Chondrocyte (in vitro differentiated cells): ENCODE results near the gene ORC4. TPM values are rescaled to one million over a fixed set of nuclear protein-coding genes. Genes with fewer than 3 reads are reported as not detected.
"Not testable (repeated sequence)": the region's sequence is repeated elsewhere in the genome, so short reads cannot be mapped to it uniquely, and the experiment has no call there.

Source experiments
- DNase-seq: peaks from one replicate; pipeline ENCODE4 v3.0.0; 2021; ENCODE audit warnings: mixed read lengths, low spot score
- H3K27ac Mint-ChIP-seq: one replicate; pipeline ENCODE4 v1.8.0; 2021; ENCODE audit warnings: mild to moderate bottlenecking, moderate library complexity, mixed read lengths; ENCODE audit not compliant: unreplicated experiment
- H3K27me3 Mint-ChIP-seq: 2 replicates; pipeline ENCODE4 v1.8.0; 2021; ENCODE audit warnings: low read depth, mixed read lengths
- H3K36me3 Mint-ChIP-seq: 2 replicates; pipeline ENCODE4 v1.8.0; 2021; ENCODE audit warnings: low read depth, mixed read lengths
- H3K4me1 Mint-ChIP-seq: 2 replicates; pipeline ENCODE4 v1.8.0; 2021; ENCODE audit warnings: low read depth, mild to moderate bottlenecking, mixed read lengths
- H3K4me3 Mint-ChIP-seq: one replicate; pipeline ENCODE4 v1.8.0; 2021; ENCODE audit warnings: mild to moderate bottlenecking, moderate library complexity, mixed read lengths; ENCODE audit not compliant: unreplicated experiment
- H3K9me3 Mint-ChIP-seq: 2 replicates; pipeline ENCODE4 v1.8.0; 2021; ENCODE audit warnings: low read depth, mixed read lengths
- total RNA-seq: library from RNA; stranded (reverse); gene quantifications from 3 replicates; pipeline ENCODE4 v1.2.1, GENCODE V29; 2021
- TF ChIP-seq, protein P1 (sequence below): fragments of 200-600 bp; sonication (generic); IDR thresholded peaks from 2 replicates; pipeline ENCODE4 v1.5.0; 2021; ENCODE audit warnings: antibody characterized with exemption, mild to moderate bottlenecking, moderate library complexity

Gene ORC4
- total RNA-seq, 1 donor from 2014 or later, result 28.5 TPM

DNA sequence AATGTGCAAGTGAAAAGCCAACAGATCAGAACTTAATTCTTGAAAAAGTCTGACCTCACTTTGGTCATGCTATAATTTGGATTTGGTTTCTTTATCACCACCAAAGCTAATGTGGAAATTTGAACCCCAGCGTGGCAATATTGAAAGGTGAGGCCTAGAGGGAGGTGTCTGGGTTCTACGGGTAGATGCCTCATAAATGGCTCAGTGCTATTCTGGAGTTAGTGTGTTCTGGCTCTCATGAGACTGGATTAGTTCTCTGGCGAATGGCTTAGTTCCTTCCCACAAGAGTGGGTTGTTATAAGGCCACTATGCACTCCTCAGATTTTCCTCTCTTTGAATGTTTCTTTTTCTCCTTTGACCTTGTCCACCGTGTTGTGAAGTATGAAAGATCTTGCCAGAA, 22.3 kb downstream of the ORC4 start:
- TF ChIP-seq, protein P1, sequence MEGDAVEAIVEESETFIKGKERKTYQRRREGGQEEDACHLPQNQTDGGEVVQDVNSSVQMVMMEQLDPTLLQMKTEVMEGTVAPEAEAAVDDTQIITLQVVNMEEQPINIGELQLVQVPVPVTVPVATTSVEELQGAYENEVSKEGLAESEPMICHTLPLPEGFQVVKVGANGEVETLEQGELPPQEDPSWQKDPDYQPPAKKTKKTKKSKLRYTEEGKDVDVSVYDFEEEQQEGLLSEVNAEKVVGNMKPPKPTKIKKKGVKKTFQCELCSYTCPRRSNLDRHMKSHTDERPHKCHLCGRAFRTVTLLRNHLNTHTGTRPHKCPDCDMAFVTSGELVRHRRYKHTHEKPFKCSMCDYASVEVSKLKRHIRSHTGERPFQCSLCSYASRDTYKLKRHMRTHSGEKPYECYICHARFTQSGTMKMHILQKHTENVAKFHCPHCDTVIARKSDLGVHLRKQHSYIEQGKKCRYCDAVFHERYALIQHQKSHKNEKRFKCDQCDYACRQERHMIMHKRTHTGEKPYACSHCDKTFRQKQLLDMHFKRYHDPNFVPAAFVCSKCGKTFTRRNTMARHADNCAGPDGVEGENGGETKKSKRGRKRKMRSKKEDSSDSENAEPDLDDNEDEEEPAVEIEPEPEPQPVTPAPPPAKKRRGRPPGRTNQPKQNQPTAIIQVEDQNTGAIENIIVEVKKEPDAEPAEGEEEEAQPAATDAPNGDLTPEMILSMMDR, result no peak
- no peak overlapping the region for H3K27ac Mint-ChIP-seq
- no peaks in the 10 kb centered on the region for H3K27me3 Mint-ChIP-seq
- H3K4me3 Mint-ChIP-seq, result no peak overlapping the region
- no peak for DNase-seq
- H3K4me1 Mint-ChIP-seq, result peaks cover 3% of the 10 kb centered on the region
- H3K9me3 Mint-ChIP-seq, result peaks cover 27% of the 10 kb centered on the region
- peaks cover 12% of the 10 kb centered on the region for H3K36me3 Mint-ChIP-seq

DNA sequence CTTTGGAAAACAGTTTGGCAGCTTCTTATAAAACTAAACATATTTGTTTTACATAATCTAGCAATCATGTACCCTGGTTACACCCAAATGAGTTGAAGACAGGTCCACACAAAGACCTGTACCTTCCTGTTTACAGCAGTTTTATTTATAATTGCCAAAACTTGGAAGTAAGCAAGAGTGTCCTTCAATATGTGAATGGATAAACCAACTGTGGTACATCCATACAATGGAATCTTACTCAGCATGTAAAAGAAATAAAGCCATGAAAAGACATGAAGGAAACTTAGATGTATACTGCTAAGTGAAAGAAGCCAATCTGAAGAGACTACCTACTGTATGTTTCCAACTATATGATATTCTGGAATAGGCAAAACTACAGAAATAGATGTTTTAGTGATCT, 23.7 kb downstream of the ORC4 start:
- TF ChIP-seq, protein P1, result no peak
- Mint-ChIP-seq H3K4me3 (no peak overlapping the region), H3K27me3 (no peaks in the 10 kb centered on the region), H3K4me1 (peaks cover 3% of the 10 kb centered on the region), H3K36me3 (peaks cover 5% of the 10 kb centered on the region), H3K9me3 (peaks cover 15% of the 10 kb centered on the region), H3K27ac (no peak overlapping the region)
- no peak for DNase-seq

DNA sequence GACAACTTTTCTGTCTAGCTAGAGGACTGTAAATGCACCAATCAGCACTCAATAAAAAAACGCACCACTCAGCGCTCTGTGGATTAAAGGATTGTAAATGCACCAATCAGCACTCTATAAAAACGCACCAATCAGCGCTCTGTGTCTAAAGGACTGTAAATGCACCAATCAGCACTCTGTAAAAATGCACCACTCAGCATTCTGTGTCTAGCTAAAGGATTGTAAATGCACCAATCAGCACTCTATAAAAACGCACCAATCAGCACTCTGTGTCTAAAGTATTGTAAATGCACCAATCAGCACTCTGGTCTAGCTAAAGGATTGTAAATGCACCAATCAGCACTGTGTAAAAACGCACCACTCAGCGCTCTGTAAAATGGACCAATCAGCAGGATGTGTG, 25.6 kb downstream of the ORC4 start:
- not testable (repeated sequence) for H3K36me3 Mint-ChIP-seq, DNase-seq, H3K4me1 Mint-ChIP-seq, H3K27ac Mint-ChIP-seq, H3K27me3 Mint-ChIP-seq, H3K4me3 Mint-ChIP-seq
- H3K9me3 Mint-ChIP-seq, result peaks cover 10% of the 10 kb centered on the region

DNA sequence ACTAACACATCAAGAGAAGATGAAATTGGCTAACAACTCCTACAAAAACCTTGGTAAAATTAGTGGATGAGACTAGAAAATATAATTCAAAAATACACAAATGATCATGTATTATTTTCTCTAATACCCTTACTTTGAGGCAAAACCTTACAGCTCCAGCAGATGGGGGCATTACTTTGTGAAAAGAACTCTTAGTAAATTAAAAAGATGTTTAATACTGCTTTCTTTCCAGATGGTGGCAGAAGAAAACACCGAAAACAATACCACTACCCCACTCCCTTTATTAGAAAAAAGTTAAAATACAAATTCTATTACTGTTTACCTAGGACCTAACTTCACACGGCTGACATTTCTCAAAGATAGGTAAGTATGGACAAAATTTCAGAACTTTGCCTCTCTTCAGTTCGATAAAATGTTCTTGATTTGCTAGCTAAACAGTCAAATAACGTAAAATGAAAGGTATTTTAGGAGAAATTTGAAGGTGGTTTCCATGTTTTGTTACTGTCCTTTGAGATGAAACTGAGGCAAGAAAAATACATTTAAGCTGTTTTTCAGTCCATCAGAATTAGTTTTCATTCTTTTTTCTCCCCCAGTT, 30.6 kb downstream of the ORC4 start:
- H3K4me1 Mint-ChIP-seq, result peaks cover 5% of the 10 kb centered on the region
- TF ChIP-seq, protein P1, result peak; percentile 97
- H3K9me3 Mint-ChIP-seq, result no peaks in the 10 kb centered on the region
- DNase-seq, result no peak
- H3K4me3 Mint-ChIP-seq, result no peak overlapping the region
- no peaks in the 10 kb centered on the region for H3K36me3 Mint-ChIP-seq
- no peak overlapping the region for H3K27ac Mint-ChIP-seq
- no peaks in the 10 kb centered on the region for H3K27me3 Mint-ChIP-seq

DNA sequence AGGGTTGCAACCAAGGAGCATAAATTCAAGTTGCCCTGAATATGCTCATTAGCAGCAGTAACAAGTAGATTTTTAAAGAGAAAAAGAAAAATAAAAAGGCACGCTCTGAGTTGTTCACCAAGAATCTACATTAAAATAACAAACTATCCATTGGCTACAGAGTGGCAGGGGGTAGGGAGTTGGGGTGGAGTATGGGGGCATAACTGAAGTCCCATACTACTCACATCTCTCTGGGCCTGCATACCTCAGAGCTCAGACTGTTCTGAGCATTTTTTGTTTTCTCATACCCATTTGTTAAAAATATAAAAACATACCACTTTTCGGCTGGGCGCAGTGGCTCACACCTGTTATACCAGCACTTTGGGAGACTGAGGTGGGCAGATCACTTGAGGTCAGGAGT, 31.4 kb downstream of the ORC4 start:
- no peaks in the 10 kb centered on the region for H3K36me3 Mint-ChIP-seq
- H3K9me3 Mint-ChIP-seq, result no peaks in the 10 kb centered on the region
- no peak overlapping the region for H3K27ac Mint-ChIP-seq
- H3K4me3 Mint-ChIP-seq, result no peak overlapping the region
- peaks cover 5% of the 10 kb centered on the region for H3K4me1 Mint-ChIP-seq
- no peaks in the 10 kb centered on the region for H3K27me3 Mint-ChIP-seq
- DNase-seq, result no peak
- TF ChIP-seq, protein P1, result no peak

DNA sequence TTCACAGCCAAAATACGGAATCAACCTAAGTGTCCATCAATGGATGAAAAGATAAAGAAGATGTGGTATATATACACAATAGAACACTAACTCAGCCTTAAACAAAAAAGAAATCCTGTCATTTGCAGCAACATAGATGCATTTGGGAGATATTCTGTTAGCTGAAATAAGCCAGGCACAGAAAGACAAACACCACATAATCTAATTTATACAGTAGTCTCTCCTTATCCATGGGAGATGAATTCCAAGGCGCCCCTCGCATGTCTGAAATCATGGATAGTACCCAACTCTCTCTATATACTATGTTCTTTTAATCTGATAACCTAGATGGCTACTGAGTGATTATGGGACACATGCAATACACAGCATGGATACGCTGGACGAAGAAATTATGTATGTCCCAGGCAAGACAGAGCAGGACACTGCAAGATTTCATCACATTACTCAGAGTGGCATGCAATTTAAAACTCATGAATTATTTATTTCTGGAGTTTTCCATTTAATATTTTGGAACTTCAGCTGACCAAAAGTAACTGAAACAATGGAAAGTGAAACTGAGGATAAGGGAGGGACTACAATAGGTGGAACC, 39.5 kb downstream of the ORC4 start:
- Mint-ChIP-seq H3K36me3 (no peaks in the 10 kb centered on the region), H3K27ac (no peak overlapping the region), H3K27me3 (no peaks in the 10 kb centered on the region), H3K4me3 (no peak overlapping the region), H3K9me3 (peaks cover 9% of the 10 kb centered on the region), H3K4me1 (peaks cover 3% of the 10 kb centered on the region)
- TF ChIP-seq, protein P1, result no peak
- DNase-seq, result no peak
